OCI-M2 (cell line): ENCODE results near the gene SRL.
A peak's percentile ranks its signal among the peaks of the same experiment; 100 is the strongest.

Experiments
- DNase-seq: peaks from one replicate; lab custom pipeline; 2025; ENCODE audit not compliant: unreplicated experiment; lab: John Stamatoyannopoulos, UW

SRL gene

DNA sequence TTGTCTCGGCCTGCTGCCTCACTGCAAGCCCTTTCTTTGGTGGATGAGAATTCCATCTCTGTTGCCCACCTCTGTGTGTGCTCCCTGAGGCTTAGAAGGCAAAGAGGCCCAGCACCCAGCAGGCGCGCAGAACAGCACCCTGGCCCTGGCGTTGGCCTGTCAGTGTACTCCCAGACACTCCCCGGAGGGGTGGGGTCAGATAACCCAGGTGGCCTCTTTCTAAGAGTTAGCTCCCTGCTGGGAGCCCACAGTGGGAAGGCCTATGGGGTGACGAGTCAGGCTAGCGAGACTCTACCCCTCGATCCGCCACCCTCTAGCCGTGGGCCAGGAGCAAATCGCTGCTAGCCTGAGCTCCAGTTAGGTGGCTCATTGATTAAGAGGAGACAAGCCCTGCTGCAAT lies 38.1 kb downstream of the SRL start:
- DNase-seq = no peak

DNA sequence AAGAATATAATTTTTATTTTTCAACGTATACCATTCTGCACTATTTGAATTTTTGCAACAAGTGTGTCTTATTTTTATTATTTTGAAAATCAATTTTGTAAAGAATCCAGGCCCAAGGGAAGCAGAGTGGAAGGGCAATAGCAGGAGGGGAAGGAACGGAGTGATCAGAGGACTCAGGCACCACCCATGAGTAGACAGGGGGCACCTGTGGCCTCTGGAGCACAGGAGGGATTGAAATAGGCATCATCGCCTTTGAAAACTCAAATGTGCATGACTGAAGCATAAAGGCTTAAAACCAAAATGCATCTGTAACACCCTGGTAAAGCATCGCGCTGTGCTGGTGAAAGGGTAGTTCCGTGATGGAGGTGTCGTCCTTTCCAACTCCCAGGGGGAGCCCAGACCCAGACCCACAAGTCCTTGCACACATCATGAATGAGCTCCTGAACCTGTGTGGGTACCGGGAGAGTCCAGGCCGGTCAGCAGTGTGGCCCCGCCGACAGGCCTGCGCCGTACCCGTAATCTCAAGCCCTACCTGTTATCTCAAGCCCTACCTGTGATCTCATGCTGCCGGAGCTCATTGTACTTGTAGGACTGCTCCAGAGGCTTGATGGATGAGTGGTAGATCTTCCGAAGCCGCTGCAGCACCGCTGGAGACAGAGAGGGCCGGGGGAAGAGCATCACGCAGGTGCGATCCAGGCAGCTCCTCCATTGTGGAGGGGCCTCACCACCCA lies 39.1 kb downstream of the SRL start:
- no peak for DNase-seq

GRCh38 chr16:4200781-4201137 lies 41.1 kb downstream of the SRL start:
- no peak for DNase-seq

- DNase-seq = no peak
Measured at GRCh38 chr16:4200000-4200780, 41.7 kb downstream of the SRL start.

DNA sequence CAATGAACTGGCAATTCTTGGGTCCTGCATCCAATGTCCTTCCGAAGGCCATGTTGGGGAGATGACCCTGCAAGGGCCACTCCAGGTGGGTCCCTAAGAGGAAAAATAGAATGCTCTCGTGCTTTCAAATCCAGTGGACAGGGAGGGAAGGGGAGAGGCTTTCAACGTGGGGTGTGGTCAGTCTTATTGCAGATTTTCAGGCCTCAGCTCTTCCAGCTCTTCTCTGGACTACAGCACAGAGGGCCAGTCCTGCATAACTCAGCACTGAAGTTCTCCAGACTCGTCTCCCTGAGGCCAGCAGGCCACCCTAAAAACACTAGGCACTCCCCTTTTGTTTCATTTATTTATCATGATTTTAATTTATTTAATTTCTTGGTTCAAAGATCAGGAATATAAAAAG lies 43.1 kb downstream of the SRL start:
- DNase-seq = no peak

DNA sequence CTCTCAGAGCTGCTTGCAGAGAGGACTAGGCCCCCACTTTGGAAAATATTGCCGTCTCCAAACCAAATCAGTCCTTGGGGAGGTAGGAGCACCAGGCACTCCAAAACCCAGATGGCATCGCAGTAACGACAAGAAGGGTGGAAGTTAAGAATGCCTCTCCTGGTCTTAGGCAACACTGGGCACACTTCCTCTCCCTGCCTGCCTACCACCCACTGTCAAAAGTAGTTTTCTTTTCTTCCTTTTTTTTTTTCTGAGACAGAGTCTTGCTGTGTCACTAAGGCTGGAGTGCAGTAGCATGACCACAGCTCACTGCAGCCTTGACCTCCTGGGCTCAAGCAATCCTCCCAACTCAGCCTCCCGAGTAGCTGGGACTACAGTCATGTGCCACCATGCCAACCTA lies 47.2 kb downstream of the SRL start:
- no peak for DNase-seq

DNA sequence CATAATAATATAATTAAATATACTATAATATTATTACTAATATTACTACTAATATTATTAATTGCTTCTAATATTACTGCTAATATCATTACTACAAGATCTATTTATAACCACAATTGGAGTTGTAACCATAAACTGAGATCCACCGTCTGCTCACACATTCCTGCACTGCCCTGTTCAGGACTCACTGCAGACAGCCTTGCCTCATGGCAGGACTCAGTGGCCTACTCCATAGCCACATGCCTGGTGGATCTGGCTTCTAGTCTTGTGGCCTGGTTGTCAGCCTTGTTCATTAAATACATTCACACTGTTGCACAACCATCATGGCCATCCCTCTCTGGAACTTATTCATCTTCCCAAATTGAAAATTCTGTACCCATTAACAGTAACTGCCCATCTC lies 48.0 kb downstream of the SRL start:
- no peak for DNase-seq

- no peak for DNase-seq
Measured at GRCh38 chr16:4192206-4192605, 49.7 kb downstream of the SRL start.

DNA sequence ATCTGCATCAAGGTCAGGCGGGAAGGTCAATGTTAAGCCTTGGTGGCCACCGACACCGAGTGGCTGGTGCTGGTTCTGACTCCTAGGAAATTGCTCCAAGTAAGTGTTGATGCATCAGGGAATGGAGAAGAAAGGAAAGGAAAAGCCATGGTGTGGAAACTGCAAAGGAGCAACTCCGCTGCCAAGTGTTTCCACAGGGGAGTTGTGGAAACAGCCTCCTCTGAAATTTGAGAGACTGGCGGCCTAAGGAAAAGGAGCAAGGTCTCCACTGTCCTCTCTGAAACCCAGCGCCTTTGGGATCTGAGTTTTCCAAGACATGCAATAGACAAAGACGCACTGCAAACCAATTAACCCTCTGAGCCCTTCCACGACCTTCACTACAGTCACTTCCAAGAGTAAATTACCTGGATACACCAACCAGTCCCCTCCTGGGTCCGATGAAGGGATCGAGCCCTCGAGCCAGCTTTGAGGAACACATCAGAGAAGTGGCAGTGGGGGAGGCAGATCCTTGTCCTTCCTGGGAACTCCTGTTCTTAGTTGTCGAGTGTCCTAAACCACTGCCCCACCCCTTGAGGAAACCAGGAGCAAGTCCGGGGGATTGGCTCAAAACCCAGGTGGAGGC lies 51.1 kb downstream of the SRL start:
- DNase-seq = no peak

DNA sequence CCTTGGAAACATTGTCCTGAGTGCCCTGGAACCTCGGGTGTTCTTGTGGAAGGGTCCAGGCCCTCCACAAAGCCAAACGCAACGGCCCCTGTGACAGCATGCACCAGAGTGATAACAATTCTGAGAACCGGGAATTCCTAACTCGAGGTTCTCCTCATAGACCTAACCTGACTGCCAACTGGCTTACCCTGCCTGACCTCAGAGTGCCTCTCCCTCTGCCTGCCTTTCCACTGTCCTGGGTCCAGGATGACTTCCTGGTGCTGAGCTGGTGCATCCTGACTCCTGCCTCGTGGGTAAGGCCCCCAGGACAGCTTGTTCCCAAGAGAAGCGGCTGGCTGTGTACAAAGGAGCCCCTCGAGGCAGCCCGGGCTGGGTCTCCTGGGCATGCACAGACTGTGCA lies 51.8 kb downstream of the SRL start:
- DNase-seq = no peak

- DNase-seq = no peak
Measured at GRCh38 chr16:4184038-4184702, 57.7 kb downstream of the SRL start.

- DNase-seq = peak; percentile 53
Measured at GRCh38 chr16:4183237-4184037, 58.4 kb downstream of the SRL start.

- no peak for DNase-seq
Measured at GRCh38 chr16:4182581-4183236, 59.2 kb downstream of the SRL start.

DNA sequence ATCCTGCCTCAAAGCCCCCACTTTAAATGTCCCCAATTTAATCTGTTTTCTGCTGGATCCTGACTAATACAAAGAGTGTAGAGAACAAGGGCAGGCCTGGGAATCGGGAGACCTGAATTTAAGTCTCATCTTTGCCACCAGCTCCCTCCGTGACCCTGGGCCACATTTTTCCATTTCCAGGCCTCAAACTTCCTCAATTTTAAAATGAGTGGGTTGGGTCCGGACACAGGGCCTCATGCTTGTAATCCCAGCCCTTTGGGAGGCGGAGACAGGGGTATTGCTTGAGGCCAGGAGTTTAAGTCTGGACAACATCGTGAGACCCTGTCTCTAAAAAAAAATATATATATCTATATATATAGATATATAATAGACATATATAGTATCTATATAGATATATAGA lies 61.4 kb downstream of the SRL start:
- DNase-seq = no peak

GRCh38 chr16:4179763-4180260 lies 62.1 kb downstream of the SRL start:
- no peak for DNase-seq

DNA sequence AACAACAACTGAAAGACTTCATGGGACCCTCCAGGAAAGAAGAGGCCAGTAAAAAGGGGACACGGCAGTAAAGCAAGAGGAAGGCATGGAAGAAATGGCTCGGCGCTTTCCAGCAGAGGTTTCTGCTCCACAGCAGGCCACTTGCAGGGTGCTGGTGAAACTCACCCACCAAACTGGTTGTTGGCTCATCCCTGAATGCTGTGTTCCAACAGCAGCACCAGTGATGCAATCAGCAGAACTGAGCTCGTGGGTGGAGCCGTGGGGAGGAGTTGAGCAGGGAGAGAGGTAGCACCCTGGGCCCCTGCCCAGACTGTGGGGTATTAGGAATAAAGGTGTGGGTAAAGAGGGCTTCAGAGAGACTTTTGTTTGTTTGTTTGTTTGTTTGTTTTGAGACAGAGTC lies 62.9 kb downstream of the SRL start:
- no peak for DNase-seq

DNA sequence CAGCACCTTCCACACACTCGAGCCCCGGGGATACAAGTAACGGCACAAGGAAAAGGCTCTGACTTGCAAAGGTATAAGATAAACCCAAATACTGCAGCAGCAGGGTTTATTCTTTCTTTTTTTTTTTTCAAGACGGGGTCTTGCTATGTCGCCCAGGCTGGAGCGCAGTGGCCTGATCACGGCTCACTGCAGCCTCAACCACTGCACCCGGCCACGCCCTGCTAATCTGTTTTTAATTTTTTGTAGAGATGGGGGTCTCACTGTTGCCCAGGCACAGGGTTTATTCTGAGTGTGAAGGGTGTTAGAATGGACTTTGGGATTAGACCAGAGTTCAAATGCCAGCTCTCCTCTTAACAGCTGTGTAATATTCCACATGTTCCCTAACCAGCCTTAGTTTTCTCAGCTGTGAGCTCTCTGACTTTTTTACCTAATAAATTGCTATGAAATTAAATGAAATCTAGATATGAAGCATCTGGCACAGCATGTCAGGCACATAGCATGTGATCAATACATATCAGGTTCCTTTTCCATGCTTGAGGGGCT lies 63.3 kb downstream of the SRL start:
- no peak for DNase-seq

- DNase-seq = no peak
Measured at GRCh38 chr16:4176906-4177417, 64.9 kb downstream of the SRL start.

GRCh38 chr16:4175849-4176248 lies 66.0 kb downstream of the SRL start:
- DNase-seq = no peak

GRCh38 chr16:4172070-4172469 lies 69.8 kb downstream of the SRL start:
- DNase-seq = no peak
